Measurements from ENCODE around the gene ENAH.
"Not testable (repeated sequence)": the region's sequence is repeated elsewhere in the genome, so short reads cannot be mapped to it uniquely, and the experiment has no call there.

Gene ENAH

DNA sequence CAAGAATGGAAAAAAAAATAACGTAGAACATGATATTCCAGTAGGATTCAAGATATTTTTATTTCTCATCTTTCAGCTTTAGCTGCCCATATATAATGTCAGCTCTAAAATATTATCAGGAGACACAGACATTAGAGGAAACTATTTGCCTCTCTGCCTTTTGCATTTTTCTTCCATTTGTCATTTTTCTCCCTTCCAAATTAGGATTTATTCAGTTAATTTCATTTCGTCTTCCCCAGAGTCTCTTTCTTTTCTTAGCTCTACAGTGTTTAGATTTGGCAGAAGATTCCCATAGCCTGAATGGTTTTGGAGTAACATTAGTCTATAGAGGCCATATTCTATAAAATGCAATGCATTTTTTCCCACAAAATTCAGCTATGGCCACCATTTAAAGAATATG is 5.1 kb upstream of the ENAH start:
- no peaks in the 10 kb centered on the region for H3K27me3 Mint-ChIP-seq (ENCODE audit: low read depth)
- TF ChIP-seq, protein P1, sequence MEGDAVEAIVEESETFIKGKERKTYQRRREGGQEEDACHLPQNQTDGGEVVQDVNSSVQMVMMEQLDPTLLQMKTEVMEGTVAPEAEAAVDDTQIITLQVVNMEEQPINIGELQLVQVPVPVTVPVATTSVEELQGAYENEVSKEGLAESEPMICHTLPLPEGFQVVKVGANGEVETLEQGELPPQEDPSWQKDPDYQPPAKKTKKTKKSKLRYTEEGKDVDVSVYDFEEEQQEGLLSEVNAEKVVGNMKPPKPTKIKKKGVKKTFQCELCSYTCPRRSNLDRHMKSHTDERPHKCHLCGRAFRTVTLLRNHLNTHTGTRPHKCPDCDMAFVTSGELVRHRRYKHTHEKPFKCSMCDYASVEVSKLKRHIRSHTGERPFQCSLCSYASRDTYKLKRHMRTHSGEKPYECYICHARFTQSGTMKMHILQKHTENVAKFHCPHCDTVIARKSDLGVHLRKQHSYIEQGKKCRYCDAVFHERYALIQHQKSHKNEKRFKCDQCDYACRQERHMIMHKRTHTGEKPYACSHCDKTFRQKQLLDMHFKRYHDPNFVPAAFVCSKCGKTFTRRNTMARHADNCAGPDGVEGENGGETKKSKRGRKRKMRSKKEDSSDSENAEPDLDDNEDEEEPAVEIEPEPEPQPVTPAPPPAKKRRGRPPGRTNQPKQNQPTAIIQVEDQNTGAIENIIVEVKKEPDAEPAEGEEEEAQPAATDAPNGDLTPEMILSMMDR (IDR thresholded peaks at IDR 0.05; ENCODE audit: unreplicated experiment in 3 of 3) = no peak
- peaks cover 46% of the 10 kb centered on the region for H3K4me1 Mint-ChIP-seq
- peak overlapping the region; percentile 31 to 62 (median 39) for H3K27ac Mint-ChIP-seq
- no peaks in the 10 kb centered on the region for H3K9me3 Mint-ChIP-seq
- peak overlapping the region in 1 of 3 experiments; percentile 8 for H3K4me3 Mint-ChIP-seq
- no peaks in the 10 kb centered on the region for H3K36me3 Mint-ChIP-seq (ENCODE audit: low read depth)

GRCh38 chr1:225657462-225657989 is 4.6 kb upstream of the ENAH start:
- Mint-ChIP-seq H3K27ac (peak overlapping the region; percentile 31 to 62 (median 39)), H3K4me1 (peaks cover 46% of the 10 kb centered on the region), H3K36me3 (ENCODE audit: low read depth) (no peaks in the 10 kb centered on the region), H3K9me3 (no peaks in the 10 kb centered on the region), H3K27me3 (ENCODE audit: low read depth) (no peaks in the 10 kb centered on the region), H3K4me3 (peak overlapping the region in 1 of 3 experiments; percentile 47)
- TF ChIP-seq, protein P1 (IDR thresholded peaks at IDR 0.05; ENCODE audit: unreplicated experiment in 3 of 3) = no peak

DNA sequence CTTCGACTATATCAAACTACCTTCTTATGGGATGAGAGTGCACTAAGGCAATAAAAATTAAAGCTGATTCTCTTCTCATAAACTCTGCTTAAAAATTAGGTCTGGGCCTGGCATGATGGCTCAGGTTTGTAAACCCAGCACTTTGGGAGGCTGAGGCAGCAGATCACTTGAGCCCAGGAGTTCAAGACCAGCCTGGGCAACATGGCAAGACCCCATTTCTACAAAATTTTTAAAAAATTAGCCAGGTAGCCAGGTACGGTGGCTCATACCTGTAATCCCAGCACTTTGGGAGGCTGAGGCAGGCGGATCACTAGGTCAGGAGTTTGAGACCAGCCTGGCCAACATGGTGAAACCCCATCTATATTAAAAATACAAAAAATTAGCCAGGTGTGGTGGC is 3.3 kb upstream of the ENAH start:
- Mint-ChIP-seq H3K4me1 (peaks cover 41% of the 10 kb centered on the region), H3K27ac (peak overlapping the region; percentile 83 to 91 (median 87)), H3K4me3 (peak overlapping the region in 1 of 3 experiments; percentile 29)
- H3K36me3 Mint-ChIP-seq (ENCODE audit: low read depth); H3K9me3 Mint-ChIP-seq; H3K27me3 Mint-ChIP-seq (ENCODE audit: low read depth): not testable (repeated sequence)

DNA sequence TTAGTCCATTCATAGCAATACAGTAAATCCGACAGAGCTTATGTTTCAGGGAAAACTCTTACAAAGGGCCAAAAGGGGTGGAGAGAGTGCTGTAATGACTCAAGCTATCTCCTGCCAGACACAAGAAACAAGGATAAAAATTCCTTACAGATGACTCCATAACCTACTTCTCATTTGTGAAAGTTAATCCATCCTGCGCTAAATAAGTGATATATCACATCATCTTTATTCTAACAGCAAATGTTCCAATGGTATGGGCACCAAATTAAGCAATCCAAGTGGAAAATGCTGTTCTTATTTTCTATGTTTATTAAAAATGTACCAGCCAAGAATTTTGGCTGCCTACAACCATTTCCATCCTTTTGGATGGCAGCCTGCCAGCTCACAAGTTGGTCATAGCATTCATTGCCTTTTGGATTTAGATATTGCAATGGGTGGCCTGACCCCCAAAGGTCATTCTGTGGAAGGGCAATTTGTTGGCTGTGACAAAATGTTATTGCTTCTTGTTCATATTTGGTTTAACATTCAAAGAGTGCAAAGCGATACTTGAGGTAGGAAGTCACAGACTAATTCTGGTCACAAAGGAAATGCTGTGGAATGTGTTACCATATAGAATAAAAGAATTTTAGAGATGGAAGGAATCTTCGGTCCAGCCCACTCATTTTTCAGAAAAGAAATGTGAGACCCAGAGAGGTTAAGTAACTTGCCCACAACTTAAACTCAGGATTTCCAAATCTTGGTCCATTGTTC is 2.8 kb upstream of the ENAH start:
- Mint-ChIP-seq H3K4me1 (peaks cover 43% of the 10 kb centered on the region), H3K9me3 (no peaks in the 10 kb centered on the region), H3K27ac (peak overlapping the region; percentile 83 to 91 (median 87)), H3K36me3 (ENCODE audit: low read depth) (no peaks in the 10 kb centered on the region), H3K27me3 (ENCODE audit: low read depth) (no peaks in the 10 kb centered on the region), H3K4me3 (peak overlapping the region; percentile 60 to 89 (median 77))
- TF ChIP-seq, protein P1 (IDR thresholded peaks at IDR 0.05; ENCODE audit: unreplicated experiment in 3 of 3) = no peak

GRCh38 chr1:225654688-225655508 is 2.0 kb upstream of the ENAH start:
- H3K9me3 Mint-ChIP-seq = no peaks in the 10 kb centered on the region
- H3K4me1 Mint-ChIP-seq = peaks cover 44% of the 10 kb centered on the region
- H3K4me3 Mint-ChIP-seq = peak overlapping the region; percentile 86 to 90 (median 89)
- TF ChIP-seq, protein P1 (IDR thresholded peaks at IDR 0.05; ENCODE audit: unreplicated experiment in 3 of 3) = no peak
- no peaks in the 10 kb centered on the region for H3K36me3 Mint-ChIP-seq (ENCODE audit: low read depth)
- H3K27ac Mint-ChIP-seq = peak overlapping the region; percentile 87 to 91 (median 89)
- no peaks in the 10 kb centered on the region for H3K27me3 Mint-ChIP-seq (ENCODE audit: low read depth)

- TF ChIP-seq, protein P1 (IDR thresholded peaks at IDR 0.05; ENCODE audit: unreplicated experiment in 3 of 3) = no peak
- H3K27ac Mint-ChIP-seq = peak overlapping the region; percentile 79 to 90 (median 89)
- no peaks in the 10 kb centered on the region for H3K27me3 Mint-ChIP-seq (ENCODE audit: low read depth)
- H3K4me1 Mint-ChIP-seq = peaks cover 49% of the 10 kb centered on the region
- H3K36me3 Mint-ChIP-seq (ENCODE audit: low read depth) = no peaks in the 10 kb centered on the region
- H3K4me3 Mint-ChIP-seq = peak overlapping the region; percentile 86 to 90 (median 89)
- no peaks in the 10 kb centered on the region for H3K9me3 Mint-ChIP-seq
Observed at GRCh38 chr1:225654277-225654597, 1.3 kb upstream of the ENAH start.
